K562 (cell line): Measurements from ENCODE around the gene PHB1. TPM values are rescaled to one million over a fixed set of nuclear protein-coding genes. Genes with fewer than 3 reads are reported as not detected.

Source experiments
- ATAC-seq: fragments of 200-7000 bp; cut with Tn5 transposase; 3 replicates; pipeline ENCODE4 v1.9.1; 2020; ENCODE audit warnings: moderate library complexity
- BruUV-seq: library from RNA; stranded (reverse); fragments of 400-500 nt; replicated peaks from 2 replicates; lab custom pipeline; 2021; lab: Mats Ljungman, UMichigan
- CTCF ChIA-PET: fragments of 300-600 bp; formaldehyde crosslinking; extraction: SDS; loops from one replicate; lab custom pipeline; 2021; ENCODE audit warnings: low intra/inter-chr PET ratio; lab: Yijun Ruan, JAX
- POLR2A ChIA-PET: fragments of 300-600, 350-650 bp; sonication (Branson Sonifier 250); formaldehyde crosslinking; extraction: SDS; loops from one replicate; lab custom pipeline; 2021; ENCODE audit warnings: antibody characterized with exemption, inconsistent platforms; lab: Yijun Ruan, JAX
- DNase-seq, 4 experiments: peaks; one replicate each; pipeline versions ENCODE4 v3.0.0 to v3.0.0-alpha.2; 2011 to 2018; ENCODE audit warnings: low spot score in 3 of 4, mixed read lengths in 3 of 4; ENCODE audit errors: extremely low read depth in 1 of 4
- FAIRE-seq: peaks from 2 replicates; lab custom pipeline; 2011; peaks lifted over from hg19 to GRCh38; lab: Jason Lieb, UNC
- H2AFZ ChIP-seq: 2 replicates; pipeline ENCODE4 v1.6.0; 2011; ENCODE audit warnings: low read depth, low read length, control low read depth, inconsistent platforms
- H3K27ac ChIP-seq: fragments of 200-600 bp; 3 replicates; pipeline ENCODE4 v1.8.0; 2011; ENCODE audit warnings: low read depth, mild to moderate bottlenecking, control low read depth, inconsistent platforms, low read length, moderate library complexity, mixed read lengths; ENCODE audit errors: extremely low read depth
- H3K27me3 ChIP-seq, 2 experiments: fragments of 300-600 bp in 1 of 2; 2 replicates in 1 of 2; 3 replicates in 1 of 2; pipeline versions ENCODE4 v1.6.0 to v1.8.0; 2011; ENCODE audit warnings: inconsistent platforms in 2 of 2, low read length in 2 of 2, mild to moderate bottlenecking in 1 of 2, mixed read lengths in 1 of 2, moderate library complexity in 1 of 2; ENCODE audit not compliant: control insufficient read depth in 2 of 2, insufficient read depth in 2 of 2
- H3K36me3 ChIP-seq: fragments of 300-600 bp; 3 replicates; pipeline ENCODE4 v1.8.0; 2011; ENCODE audit warnings: mild to moderate bottlenecking, low read length, inconsistent platforms; ENCODE audit not compliant: control insufficient read depth, insufficient read depth
- H3K4me1 ChIP-seq, 2 experiments: fragments of 200-600 bp in 1 of 2; replicated peaks in 1 of 2; 2 replicates in 1 of 2; 3 replicates in 1 of 2; pipeline versions ENCODE4 v1.5.1 to v1.8.0; 2011; ENCODE audit warnings: inconsistent platforms in 2 of 2, low read length in 2 of 2, mild to moderate bottlenecking in 1 of 2, mixed read lengths in 1 of 2, moderate library complexity in 1 of 2; ENCODE audit not compliant: control insufficient read depth in 2 of 2, insufficient read depth in 2 of 2
- H3K4me2 ChIP-seq: 2 replicates; pipeline ENCODE4 v1.6.1; 2011; ENCODE audit warnings: low read length, control low read depth, inconsistent platforms, mixed read lengths; ENCODE audit not compliant: insufficient read depth
- H3K4me3 ChIP-seq: fragments of 200-600 bp; sonication (generic), shearing (Covaris generic); 2 replicates; pipeline ENCODE4 v1.5.1; 2016; ENCODE audit warnings: control low read depth, inconsistent platforms
- H3K79me2 ChIP-seq: fragments of 200-600 bp; 3 replicates; pipeline ENCODE4 v1.8.0; 2011; ENCODE audit warnings: low read length, inconsistent platforms; ENCODE audit not compliant: control insufficient read depth, insufficient read depth
- H3K9ac ChIP-seq, 2 experiments: 2 replicates each; pipeline versions ENCODE4 v1.6.0 to v1.6.1; 2011; ENCODE audit warnings: low read depth in 2 of 2, low read length in 2 of 2, control low read depth in 1 of 2, inconsistent platforms in 1 of 2, mild to moderate bottlenecking in 1 of 2, mixed read lengths in 1 of 2; ENCODE audit not compliant: insufficient read depth in 1 of 2
- H3K9me1 ChIP-seq: one replicate; pipeline ENCODE4 v1.6.0; 2011; ENCODE audit warnings: inconsistent platforms, mild to moderate bottlenecking, low read length, moderate library complexity; ENCODE audit not compliant: control insufficient read depth, insufficient read depth
- H3K9me3 ChIP-seq: replicated peaks from 2 replicates; pipeline ENCODE4 v1.5.1; 2011; ENCODE audit warnings: low read depth, low read length, inconsistent platforms; ENCODE audit not compliant: control insufficient read depth, insufficient read depth
- H4K20me1 ChIP-seq: replicated peaks from 2 replicates; pipeline ENCODE4 v1.6.1; 2011; ENCODE audit warnings: low read length, inconsistent platforms, mixed read lengths; ENCODE audit not compliant: control insufficient read depth, insufficient read depth
- BACH1 ChIP-seq: fragments of 200-800 bp; sonication (Bioruptor generic); IDR thresholded peaks from 2 replicates; pipeline ENCODE4 v1.6.1; 2016; ENCODE audit warnings: missing genetic modification characterization, missing compliant biosample characterization
- BCL6 ChIP-seq: fragments of 250-450 bp; sonication (Bioruptor Pico); IDR thresholded peaks from 2 replicates; pipeline ENCODE4 v1.4.0; 2020
- CEBPG ChIP-seq, 3 experiments: fragments of 200-800 bp in 1 of 3; sonication (Bioruptor generic) in 1 of 3; sonication (generic) in 1 of 3; formaldehyde crosslinking in 1 of 3; IDR thresholded peaks in 2 of 3; conservative IDR thresholded peaks in 1 of 3; 2 replicates each; pipeline versions ENCODE4 v1.6.1 to v1.8.0; 2016 to 2022; ENCODE audit warnings: missing compliant biosample characterization in 2 of 3, missing genetic modification characterization in 2 of 3, mild to moderate bottlenecking in 1 of 3, missing genetic modification reagents in 1 of 3
- CGGBP1 ChIP-seq: fragments of 250-450 bp; sonication (Bioruptor Pico); IDR thresholded peaks from 2 replicates; pipeline ENCODE4 v1.9.0; 2021; ENCODE audit warnings: mild to moderate bottlenecking
- CHCHD3 ChIP-seq: fragments of 250-450 bp; sonication (Bioruptor Pico); IDR thresholded peaks from 2 replicates; pipeline ENCODE4 v2.1.2; 2022; ENCODE audit warnings: mild to moderate bottlenecking
- DIDO1 ChIP-seq: fragments of 450-650 bp; IDR thresholded peaks from 2 replicates; pipeline ENCODE4 v1.6.1; 2016; ENCODE audit warnings: low read depth, missing biosample characterization, missing genetic modification characterization
- ERF ChIP-seq: fragments of 450-650 bp; formaldehyde crosslinking; IDR thresholded peaks from 2 replicates; pipeline ENCODE4 v1.4.0; 2020; ENCODE audit warnings: mild to moderate bottlenecking, mixed read lengths
- KAT7 ChIP-seq: sonication (generic); formaldehyde crosslinking; IDR thresholded peaks from 2 replicates; pipeline ENCODE4 v1.8.0; 2022; ENCODE audit warnings: missing genetic modification reagents, mild to moderate bottlenecking, borderline replicate concordance
- SLC30A9 ChIP-seq: fragments of 250-450 bp; sonication (Bioruptor Pico); IDR thresholded peaks from 2 replicates; pipeline ENCODE4 v1.8.0; 2022; ENCODE audit warnings: mild to moderate bottlenecking, moderate library complexity
- SOX6 ChIP-seq: fragments of 450-650 bp; IDR thresholded peaks from 2 replicates; pipeline ENCODE4 v1.6.1; 2014; ENCODE audit warnings: mild to moderate bottlenecking
- STAT5B ChIP-seq: fragments of 250-450 bp; sonication (Bioruptor Pico); IDR thresholded peaks from 2 replicates; pipeline ENCODE4 v1.8.0; 2021; ENCODE audit warnings: mild to moderate bottlenecking, inconsistent platforms
- STAT6 ChIP-seq: sonication (generic); formaldehyde crosslinking; IDR thresholded peaks from 2 replicates; pipeline ENCODE4 v1.8.1; 2023; ENCODE audit warnings: mild to moderate bottlenecking, missing genetic modification reagents
- ZNF324 ChIP-seq: fragments of 250-450 bp; sonication (Bioruptor Pico); IDR thresholded peaks from 2 replicates; pipeline ENCODE4 v1.4.0; 2020; ENCODE audit warnings: mild to moderate bottlenecking
- ZNF696 ChIP-seq: fragments of 250-450 bp; sonication (Bioruptor Pico); conservative IDR thresholded peaks from 2 replicates; pipeline ENCODE4 v1.4.0; 2020; ENCODE audit warnings: mild to moderate bottlenecking, moderate library complexity
- WGBS: fragments of 100-300 bp; shearing (Covaris generic); methylation state at CpG from one replicate; pipeline ENCODE4 v1.1.6; 2016; ENCODE audit warnings: low coverage, mixed read lengths; ENCODE audit not compliant: insufficient coverage; ENCODE audit errors: missing lambda C conversion rate; 5-methylcytosine and 5-hydroxymethylcytosine counted together
- in situ Hi-C: fragments of 300-500 bp; cut with MboI; formaldehyde crosslinking; loops from 4 replicates; pipeline ENCODE4 v1.15.0; 2018; ENCODE audit warnings: inconsistent platforms, mixed read lengths
- intact Hi-C: fragments of 100-400 bp; cut with micrococcal nuclease; formaldehyde crosslinking; loops from 2 replicates; pipeline ENCODE4 v1.14.2; 2022
- polyA plus RNA-seq, 8 experiments: library from polyadenylated mRNA; depleted of rRNA in 4 of 8; stranded (reverse) in 5 of 8; unstranded in 3 of 8; fragments of >200 nt; fragmentation: Nextera tagmentation in 2 of 8; fragmentation: Illumina TruSeq in 1 of 8; extraction: Ambion mirVana in 2 of 8; extraction: Trizol in 1 of 8; gene quantifications; 2 replicates each; pipeline versions ENCODE4 v1.2.1 to v1.2.3, GENCODE V29; 2011 to 2014; ENCODE audit warnings: inconsistent platforms in 1 of 8, missing spikeins in 1 of 8
- total RNA-seq, 7 experiments: library from RNA; depleted of rRNA in 6 of 7; stranded (reverse); fragments of >200 nt in 6 of 7; fragmentation: Illumina TruSeq in 2 of 7; extraction: Trizol in 2 of 7; gene quantifications; 2 replicates each; pipeline versions ENCODE4 v1.2.1 to v1.2.3, GENCODE V29; 2011 to 2021; ENCODE audit warnings: low replicate concordance in 1 of 7

PHB1 gene
- total and polyA plus RNA-seq, 9 of the 15 experiments (the other 6 are each of a cell fraction or from before 2014, with no cell fraction given) = 191 to 818 (median 349) TPM

- Histone ChIP-seq H3K9me1 (peaks cover 5% of the 10 kb centered on the region), H3K27me3 (no peaks in the 10 kb centered on the region), H3K9me3 (no peaks in the 10 kb centered on the region), H3K9ac (peak overlapping the region in 1 of 2 experiments; percentile 29; a peak in 1 of 4 replicates), H3K4me2 (no peak overlapping the region), H3K79me2 (no peaks in the 10 kb centered on the region), H3K36me3 (no peaks in the 10 kb centered on the region), H3K4me1 (peaks cover 20 to 38% of the 10 kb centered on the region in 2 experiments), H2AFZ (peak overlapping the region; percentile 99), H4K20me1 (no peaks in the 10 kb centered on the region), H3K4me3 (no peak overlapping the region), H3K27ac (no peak overlapping the region)
- in situ Hi-C loops (loop anchor here (5.0 kb wide), 1 partner anchor 71 kb away; no protein-coding TSS in a partner anchor), intact Hi-C loops (no loop called here)
- TF ChIP-seq DIDO1 = no peak
- TF ChIP-seq BCL6 (CRISPR knock-in tag) = no peak
- TF ChIP-seq CHCHD3 (CRISPR knock-in tag) = no peak
- no peak for TF ChIP-seq ERF (CRISPR knock-in tag)
- TF ChIP-seq ZNF696 (CRISPR knock-in tag) = no peak
- no peak for TF ChIP-seq ZNF324 (CRISPR knock-in tag)
- TF ChIP-seq SLC30A9 (CRISPR knock-in tag) = no peak
- no peak for TF ChIP-seq BACH1
- no peak for TF ChIP-seq SOX6
- TF ChIP-seq CGGBP1 = no peak
- no peak for TF ChIP-seq KAT7 (CRISPR knock-in tag)
- no peak for TF ChIP-seq STAT5B (CRISPR knock-in tag)
- TF ChIP-seq STAT6 = no peak
- TF ChIP-seq CEBPG (CRISPR knock-in tag; IDR thresholded peaks at IDR 0.05) = no peak
- no peak for TF ChIP-seq CEBPG (tag; conservative IDR thresholded peaks at IDR 0.05 in 1 of 2, IDR thresholded peaks at IDR 0.05 in 1 of 2)
- DNase-seq (no peak), ATAC-seq (no peak), FAIRE-seq (no peak)
- POLR2A ChIA-PET = interaction anchor here (0.6 kb wide), 1 partner anchor 122 kb away, joined by 4 read pairs; no protein-coding TSS in a partner anchor
- WGBS = 80% methylated on average over 6 of the region's 6 CpGs
- CTCF ChIA-PET = no interaction called here
- BruUV-seq = no TSS peak
These were observed 26.4 kb downstream of the PHB1 start for GRCh38 chr17:49388290-49388640.
